ENCODE results near the gene AURKAIP1.
A peak's percentile ranks its signal among the peaks of the same experiment; 100 is the strongest.
"Not testable (repeated sequence)": the region's sequence is repeated elsewhere in the genome, so short reads cannot be mapped to it uniquely, and the experiment has no call there.

AURKAIP1 gene

DNA sequence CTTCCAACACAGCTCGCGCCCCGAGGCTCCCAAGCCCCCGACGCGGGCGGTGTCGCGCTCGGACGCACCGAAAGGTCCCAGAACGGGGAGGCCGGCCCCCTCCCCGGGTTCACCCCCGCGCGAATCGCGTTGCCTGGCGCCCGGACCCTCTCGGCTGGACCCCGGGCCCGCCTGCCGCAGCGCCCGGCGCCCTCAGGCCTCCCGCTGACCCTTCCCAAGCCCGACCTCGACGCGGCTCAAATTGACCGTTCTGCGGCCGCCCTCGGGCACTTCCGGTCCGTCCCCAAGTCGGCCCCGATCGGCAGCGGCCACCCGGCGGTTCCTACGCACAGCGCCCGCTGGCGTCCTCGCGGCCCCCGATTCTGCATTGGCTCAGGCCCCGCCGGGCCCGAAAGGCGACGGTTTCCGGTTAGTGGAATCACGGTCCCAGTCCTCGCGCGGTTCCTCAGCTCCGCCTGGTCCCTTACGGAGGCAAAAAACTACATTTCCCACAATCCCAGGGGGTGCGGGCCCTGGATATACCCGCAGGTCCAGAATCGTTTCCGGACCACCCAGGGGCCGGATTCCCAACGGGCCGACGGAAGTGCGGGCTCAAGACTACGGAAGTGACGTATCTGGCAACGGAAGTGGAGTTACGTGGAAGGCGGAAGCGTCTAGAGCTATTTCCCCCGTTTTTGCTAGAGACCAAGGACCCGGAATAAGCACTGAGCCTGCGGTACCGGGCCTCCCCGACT is at the start of gene AURKAIP1:
AURKAIP1 (minus strand) TSS at position 279 of the 734 bp plus-strand sequence. CDS start 451 bp downstream, outside the sequence.
- peak; percentile 92 to 100 (median 99) for DNase-seq

DNA sequence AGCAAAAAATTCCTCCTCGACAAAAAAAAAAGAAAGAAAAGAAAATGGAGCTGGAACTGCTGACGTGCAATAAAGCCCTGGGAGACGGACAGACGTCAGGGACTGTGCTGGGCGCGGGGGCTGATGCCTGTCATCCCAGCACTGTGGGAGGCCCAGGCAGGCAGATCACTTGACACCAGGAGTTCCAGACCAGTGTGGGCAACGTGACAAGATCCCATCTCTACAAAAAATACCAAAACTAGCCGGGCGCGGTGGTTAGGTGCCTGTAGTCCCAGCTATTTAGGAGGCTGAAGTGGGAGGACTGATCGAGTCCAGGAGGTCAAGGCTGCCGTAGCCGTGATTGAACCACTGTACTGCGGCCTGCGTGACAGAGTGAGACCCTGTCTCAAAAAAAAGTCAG is 49.7 kb upstream of the AURKAIP1 start:
- DNase-seq = no peak

DNA sequence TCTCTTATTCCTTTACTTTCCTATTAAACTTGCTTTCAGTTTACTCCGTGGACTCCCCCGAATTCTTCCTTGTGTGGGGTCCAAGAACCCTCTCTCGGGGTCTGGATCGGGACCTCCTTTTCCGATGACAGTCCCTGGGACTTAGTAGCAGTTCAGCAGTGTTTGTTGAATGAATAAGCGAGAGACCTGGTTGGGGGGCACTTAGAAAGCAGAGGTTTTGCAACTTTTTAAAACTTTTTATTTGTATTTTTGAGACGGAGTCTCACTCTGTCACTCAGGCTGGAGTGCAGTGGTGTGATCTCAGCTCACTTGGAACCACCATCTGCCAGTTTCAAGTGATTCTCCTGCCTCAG is 48.2 kb upstream of the AURKAIP1 start:
- no peak for DNase-seq

DNA sequence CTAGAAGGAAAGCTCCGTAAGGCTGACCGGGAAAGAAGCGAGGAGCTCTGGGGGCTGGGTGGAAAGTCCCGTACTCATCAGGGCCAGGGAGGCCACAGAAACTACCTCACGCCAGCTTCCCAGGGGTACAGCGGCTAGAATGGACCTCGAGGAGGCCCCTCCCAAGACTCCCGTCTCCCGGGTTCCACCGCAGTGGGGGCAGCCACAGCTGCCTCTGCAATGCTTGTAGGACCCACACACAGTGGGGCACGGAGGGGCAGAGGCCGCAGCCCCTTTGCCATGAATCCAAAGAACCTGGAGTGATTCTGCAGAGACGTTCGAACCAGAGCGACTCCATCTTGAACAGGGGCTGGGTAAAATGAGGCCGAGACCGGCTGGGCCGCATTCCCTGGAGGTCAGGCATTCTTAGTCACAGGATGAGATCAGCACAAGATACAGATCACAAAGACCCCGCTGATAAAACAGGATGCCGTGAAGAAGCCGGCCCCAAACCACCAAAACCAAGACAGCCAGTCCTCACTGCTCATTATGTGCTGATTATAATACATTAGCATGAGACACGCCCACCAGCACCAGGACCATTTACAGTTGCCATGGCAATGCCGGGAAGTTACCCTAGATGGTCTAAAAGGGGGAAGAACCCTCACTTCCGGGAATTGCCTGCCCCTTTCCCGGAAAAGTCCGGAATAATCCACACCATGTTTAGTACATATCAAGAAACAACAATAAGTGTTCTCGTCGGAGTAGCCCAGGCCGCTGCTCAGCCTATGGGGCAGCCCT is 47.6 kb upstream of the AURKAIP1 start:
- DNase-seq = peak in 2 of 58 donors; percentile 31 to 65

DNA sequence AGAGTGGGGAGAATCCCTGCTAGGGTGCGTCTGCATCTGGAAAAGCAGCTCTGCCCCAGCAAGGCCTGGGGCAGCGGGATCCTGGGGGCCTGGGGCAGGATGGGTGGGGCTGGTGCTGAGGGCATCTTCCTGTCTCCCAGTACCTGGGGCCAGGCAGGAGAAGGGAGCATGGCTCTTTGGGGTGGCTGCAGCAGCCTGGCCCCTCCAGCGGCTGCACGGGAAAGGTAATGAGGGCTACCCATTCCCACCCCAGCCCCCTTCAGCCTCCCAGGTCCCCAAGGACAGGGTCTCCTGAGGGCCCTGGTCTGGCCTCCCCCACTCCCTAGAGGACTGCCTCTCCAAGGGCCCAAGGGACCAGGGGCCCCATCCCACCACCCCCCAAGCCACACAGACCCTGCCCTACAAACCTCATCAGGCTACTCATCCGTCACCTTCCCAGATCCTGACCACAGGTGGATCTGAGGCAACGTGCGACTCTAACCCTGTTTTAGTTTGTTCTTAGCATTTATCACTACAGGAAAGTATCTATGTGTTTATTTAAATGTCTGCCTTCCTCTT is 47.0 kb upstream of the AURKAIP1 start:
- DNase-seq = no peak

DNA sequence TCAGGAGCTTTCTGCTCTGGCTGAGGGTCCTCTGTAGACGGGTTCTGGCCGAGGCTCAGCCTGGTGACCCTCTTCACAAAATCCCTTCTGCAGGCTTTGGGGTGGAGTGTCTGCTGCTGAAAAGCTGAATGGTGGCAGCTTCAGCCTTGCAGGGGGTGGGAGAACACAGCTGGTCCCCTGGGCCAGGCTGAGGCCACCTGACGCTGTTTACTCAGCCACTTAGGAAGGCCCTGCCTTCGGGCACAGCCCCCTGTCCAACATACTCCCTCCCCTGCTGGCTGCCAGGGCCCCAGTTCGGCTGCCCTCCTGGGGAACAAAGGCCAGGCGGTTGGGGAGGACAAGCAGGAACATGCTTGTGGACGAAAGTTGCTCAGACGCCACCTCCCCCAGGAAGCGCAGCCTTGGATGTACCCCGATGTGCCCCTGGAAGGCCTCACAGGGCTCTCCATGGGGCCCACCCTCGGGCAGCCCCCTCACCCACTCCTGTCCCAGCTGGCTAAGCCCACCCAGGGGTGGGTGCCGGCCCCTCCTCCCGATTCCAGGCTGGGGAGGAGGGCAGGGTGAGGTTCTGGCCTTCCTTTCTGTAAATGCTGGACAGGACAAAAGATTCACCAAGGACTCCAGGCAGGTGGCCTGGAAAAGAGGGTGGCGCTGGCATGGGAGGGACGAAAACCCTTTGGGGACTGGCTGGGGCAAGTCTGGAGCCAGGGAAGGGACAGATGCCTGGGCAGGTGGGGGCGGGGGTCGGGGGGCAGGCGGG is 46.3 kb upstream of the AURKAIP1 start, which contains the start of gene ANKRD65:
ANKRD65 (minus strand) TSS at position 130 of the 760 bp plus-strand sequence. CDS start 271 bp downstream, outside the sequence.
- DNase-seq = peak in 27 of 58 donors; percentile 21 to 72 (median 43)

DNA sequence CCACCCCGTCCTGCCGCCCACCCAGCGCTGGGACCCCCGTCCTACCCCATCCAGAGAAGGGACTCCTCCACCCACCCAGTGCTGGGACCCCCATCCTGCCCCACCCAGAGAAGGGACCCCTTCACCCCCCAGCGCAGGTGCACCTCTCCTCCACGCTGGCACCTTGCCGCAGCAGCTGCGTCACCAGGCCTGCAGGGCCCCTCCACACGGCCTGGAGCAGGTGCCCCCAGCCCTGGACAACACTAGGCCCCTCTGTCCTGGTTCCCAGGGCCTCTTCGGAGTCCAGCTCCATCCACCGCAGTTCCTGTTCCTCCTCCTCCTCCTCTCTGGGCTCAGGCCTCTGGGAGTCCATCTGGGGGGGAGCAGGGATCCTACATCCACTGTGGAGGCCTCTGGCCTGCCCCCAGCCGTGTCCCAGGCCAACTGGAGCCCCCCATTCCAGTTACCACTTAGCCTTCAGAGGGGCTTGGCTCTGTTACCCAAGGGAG is 45.7 kb upstream of the AURKAIP1 start:
- DNase-seq = no peak

DNA sequence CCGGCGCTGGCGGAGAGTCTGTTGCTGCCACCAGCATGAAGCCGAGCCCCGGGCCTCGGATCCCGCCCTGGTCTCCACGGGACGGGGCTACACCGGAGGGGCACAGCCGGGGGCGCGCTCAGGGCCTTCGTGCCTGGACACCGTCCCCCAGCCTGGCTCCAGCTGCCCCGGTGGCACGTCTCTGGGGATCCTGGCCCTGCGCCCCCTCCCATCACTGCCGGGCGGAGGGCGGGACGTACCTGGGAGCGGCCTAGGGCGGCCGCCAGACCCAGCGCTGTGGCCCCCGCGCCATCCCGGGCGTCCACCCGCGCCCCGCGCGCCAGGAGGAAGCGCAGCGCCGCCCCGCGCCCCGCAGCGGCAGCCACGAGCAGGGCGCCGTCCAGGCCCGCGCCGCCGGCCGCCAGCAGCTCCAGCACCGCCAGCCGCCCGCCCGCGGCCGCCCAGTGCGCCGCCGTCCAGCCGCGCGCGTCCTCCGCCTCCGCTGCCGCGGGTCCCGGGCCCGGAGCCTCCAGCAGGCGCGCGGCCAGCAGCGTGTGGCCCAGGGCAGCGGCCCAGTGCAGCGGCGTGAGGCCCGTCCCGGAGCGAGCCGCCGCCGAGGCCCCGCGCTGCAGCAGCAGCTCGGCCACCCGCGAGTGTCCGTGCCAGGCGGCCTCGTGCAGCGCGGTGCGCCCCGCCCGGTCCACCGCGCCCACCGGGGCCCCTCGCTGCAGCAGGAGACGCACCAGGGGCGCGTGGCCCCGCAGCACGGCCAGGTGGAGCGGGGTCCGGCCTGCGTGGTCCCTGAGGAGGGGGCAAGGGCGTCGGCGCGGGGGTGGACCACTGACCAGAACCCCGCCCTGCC is 45.0 kb upstream of the AURKAIP1 start:
- DNase-seq = peak in 5 of 58 donors; percentile 29 to 48 (median 32)

DNA sequence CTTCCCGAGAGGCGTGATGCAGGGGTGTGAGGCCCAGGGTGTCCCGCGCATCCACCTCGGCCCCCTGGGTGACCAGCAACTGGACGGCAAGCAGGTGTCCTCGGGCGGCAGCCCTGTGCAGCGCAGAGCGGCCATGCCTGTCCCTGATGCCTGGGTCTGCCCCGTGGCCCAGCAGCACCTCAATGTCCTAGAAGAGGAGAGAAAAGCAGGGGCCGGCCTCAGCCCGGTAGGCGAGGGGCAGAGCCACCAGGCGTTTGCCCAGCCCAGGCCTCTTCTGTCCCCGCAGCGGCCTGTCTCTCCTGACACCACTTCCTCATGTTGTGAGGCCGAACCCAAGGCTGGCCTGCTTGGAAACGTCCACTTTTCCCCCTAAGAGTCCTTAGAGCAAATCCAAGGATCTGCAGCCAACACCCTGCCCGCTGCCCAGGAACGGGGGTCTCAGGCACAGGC is 44.4 kb upstream of the AURKAIP1 start:
- DNase-seq = no peak

DNA sequence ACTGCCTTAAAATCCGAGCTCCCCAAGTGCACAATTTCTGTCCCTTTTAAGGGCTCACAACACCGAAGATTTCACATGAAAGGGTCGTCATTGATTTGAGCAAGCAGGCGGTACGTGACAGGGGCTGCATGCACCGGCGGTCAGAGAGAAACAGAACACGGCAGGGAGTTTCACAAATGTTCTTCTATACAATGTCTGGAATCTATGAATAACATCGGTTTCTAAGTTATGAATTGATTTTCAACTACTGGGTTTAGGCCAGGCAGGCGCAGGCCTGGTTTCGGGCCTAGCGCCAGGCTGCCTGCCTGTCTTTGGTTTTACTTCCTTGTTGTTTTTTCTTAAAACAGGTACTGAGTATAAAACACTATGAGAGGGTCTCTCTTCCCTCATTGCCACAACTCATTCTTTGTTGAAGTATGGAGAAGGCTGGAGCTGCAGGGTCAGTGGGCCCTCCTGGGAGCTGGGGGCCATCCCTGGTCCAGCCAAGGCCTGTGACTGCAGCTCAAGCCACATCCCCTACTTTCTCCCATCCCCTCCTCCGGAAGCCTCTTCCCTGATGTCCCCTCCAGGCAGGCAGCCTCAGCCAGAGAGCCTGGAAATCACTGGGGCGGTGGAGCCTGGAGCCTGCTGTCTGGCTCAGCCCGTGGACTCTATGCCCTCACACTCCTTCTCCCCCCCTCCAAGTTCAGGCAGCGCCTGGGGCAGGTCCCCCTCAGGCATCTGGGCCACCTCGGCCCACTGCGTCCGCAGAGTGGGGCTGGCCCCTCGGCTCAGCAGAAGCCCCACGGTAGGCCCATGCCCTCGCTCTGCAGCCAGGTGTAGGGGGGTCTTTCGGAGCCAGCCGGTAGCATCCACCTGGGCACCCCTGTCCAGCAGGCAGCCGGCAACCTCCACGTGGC is 43.7 kb upstream of the AURKAIP1 start:
- no peak for DNase-seq

DNA sequence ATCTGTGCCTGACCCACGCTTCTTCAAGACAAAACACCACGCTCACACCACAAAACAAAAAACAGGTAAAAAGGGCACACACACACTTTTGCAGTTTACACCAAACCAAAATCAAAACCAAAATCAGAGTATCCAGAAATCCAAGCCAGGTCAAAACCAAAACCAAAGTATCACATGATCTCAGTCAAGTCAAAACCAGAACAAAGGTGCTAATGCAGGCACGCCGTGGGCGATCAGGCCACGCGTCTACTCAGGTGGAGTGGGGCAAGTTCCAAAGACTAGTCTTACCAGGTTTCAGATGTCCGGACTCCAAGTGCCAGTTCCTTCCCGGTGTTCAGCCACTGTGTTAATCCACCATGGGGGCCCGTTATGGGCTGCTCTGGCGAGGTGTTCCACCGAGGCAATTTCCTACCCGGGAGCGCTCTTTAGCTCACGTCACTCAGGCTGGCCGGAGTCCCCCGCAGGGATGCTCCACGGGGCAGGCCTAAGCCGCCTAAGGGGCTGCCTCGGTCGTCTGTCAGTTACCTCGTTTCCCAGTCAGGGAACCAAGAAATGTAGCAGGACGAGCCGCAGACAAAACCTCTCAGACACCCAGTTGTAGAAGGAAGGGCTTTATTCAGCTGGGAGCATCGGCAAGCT is 42.9 kb upstream of the AURKAIP1 start:
- DNase-seq = not testable (repeated sequence)

DNA sequence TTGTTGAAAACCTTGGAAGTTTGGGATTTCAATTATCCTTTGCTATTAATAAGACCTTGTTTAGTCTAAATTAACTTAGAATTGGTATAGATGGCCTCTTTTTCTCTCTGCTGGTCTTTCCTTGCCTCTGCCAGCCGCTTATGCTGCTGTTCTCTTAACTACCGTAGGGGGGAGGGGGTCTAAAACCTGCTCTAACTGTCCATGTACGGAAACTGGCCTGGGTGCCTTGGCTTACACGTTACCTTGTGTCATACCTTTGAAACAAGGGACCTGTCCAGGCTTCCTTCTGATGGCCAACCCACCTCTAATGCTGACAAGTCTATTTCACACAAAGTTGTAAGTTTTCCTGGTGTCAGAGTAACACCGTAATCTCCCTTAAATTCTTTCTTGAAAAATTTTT is 42.4 kb upstream of the AURKAIP1 start:
- not testable (repeated sequence) for DNase-seq

DNA sequence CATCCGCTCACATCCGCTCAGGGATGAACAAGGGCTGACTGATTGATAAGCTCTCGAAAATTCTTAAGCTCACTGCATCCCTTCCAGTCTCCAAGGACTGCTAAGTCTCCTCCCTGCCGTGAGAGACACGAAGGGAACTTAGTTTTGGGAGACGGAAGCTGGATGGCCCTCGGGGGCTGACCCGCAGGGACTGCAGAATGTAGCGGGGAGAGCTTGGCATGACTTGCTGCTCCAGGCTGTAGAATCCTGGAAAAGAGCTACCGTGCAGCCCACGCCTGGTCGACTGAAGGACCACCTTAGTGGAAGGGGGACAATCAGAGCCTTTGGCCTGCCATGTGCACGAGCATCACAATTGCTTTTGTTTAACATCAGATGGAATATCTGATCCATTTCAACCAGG is 40.7 kb upstream of the AURKAIP1 start:
- no peak for DNase-seq

DNA sequence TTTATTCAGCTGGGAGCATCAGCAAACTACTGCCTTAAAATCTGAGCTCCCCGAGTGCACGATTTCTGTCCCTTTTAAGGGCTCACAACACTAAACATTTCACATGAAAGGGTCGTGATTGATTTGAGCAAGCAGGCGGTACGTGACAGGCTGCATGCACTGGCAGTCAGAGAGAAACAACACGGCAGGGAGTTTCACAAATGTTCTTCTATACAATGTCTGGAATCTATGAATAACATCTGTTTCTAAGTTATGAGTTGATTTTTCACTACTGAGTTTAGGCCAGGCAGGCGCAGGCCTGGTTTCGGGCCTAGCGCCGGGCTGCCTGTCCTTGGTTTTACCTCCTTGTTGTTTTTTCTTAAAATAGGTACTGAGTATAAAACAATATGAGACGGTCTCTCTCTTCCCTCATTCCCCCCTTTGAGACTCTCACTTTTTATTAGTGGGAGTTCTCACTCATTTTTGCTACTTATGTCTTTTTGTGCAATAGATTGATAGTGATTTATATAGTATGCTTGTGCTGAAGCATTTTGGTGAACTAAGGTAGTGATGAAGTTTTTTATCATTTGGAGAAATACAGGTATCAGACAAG is 37.4 kb upstream of the AURKAIP1 start:
- not testable (repeated sequence) for DNase-seq

DNA sequence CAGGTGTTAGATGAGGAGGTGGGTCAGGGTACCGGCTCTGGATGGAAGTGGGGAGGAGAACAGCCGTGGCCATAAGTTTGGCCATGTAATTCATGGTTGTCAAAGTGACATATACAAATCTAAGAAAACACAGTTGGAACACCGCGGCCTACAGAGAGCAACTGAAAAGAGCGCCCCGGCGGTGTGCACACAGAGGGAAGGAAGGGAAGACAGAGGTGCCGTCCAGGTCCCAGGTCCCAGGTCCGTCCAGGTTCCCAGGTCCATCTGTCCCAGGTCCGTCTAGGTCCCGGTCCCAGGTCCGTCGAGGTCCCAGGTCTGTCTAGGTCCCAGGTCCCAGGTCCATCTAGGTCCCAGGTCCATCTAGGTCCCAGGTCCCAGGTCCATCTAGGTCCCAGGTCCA is 36.6 kb upstream of the AURKAIP1 start:
- no peak for DNase-seq

DNA sequence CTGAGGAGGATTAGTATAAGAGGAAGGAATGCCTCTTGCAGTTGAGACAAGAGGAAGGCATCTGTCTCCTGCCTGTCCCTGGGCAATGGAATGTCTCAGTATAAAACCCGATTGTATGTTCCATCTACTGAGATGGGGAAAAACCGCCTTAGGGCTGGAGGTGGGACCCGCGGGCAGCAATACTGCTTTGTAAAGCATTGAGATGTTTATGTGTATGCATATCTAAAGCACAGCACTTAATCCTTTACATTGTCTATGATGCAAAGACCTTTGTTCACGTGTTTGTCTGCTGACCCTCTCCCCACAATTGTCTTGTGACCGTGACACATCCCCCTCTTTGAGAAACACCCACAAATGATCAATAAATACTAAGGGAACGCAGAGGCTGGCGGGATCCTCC is 35.2 kb upstream of the AURKAIP1 start:
- DNase-seq = not testable (repeated sequence)

DNA sequence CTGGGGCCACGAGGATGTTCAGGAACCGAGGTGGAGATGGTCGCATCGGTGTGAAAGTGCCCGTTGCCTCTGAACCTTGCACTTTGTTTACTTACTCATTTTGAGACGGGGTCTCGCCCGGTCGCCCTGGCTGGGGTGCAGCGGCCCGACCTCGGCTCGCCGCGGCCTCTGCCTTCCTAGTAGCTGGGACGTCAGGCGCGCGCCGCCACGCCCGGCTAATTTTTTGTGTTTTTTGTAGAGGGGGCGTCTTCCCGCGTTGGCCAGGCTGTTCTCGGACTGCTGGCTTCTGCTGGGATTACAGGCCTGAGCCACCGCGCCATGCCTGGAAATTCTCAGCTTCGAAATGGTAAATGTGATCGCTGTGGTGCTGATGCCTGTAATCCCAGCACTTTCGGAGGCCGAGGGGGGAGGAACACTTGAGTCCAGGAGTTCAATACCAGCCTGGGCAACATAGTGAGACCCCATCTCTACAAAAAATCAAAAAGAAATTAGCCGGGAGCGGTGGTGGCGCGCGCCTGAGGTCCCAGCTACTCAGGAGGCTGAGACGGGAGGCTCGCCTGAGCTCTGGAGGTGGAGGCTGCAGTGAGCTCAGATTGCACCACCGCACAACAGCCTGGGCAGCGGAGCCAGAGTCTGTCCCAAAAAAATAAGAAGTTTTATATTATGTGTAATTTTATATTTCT is 32.8 kb upstream of the AURKAIP1 start:
- DNase-seq = no peak

All from anterior cingulate cortex (tissue), 58 donors.